Nephron progenitor cell (in vitro differentiated cells): ENCODE measurements around the gene LDLRAD4.
A peak's percentile ranks its signal among the peaks of the same experiment; 100 is the strongest.

ENCODE experiments used
- DNase-seq: peaks from one replicate; pipeline ENCODE4 v3.0.0; 2021
- H3K27ac Mint-ChIP-seq: 2 replicates; pipeline ENCODE4 v1.8.0; 2021; ENCODE audit warnings: mild to moderate bottlenecking, moderate library complexity, mixed read lengths
- H3K27me3 Mint-ChIP-seq: 2 replicates; pipeline ENCODE4 v1.8.0; 2021; ENCODE audit warnings: mild to moderate bottlenecking, low read depth, mixed read lengths; ENCODE audit not compliant: poor library complexity
- H3K36me3 Mint-ChIP-seq: 2 replicates; pipeline ENCODE4 v1.8.0; 2021; ENCODE audit warnings: low read depth, mixed read lengths
- H3K4me1 Mint-ChIP-seq: 2 replicates; pipeline ENCODE4 v1.8.0; 2021; ENCODE audit warnings: mixed read lengths
- H3K4me3 Mint-ChIP-seq: 2 replicates; pipeline ENCODE4 v1.8.0; 2021; ENCODE audit warnings: mild to moderate bottlenecking, moderate library complexity, mixed read lengths
- H3K9me3 Mint-ChIP-seq: 2 replicates; pipeline ENCODE4 v1.8.0; 2021; ENCODE audit warnings: mild to moderate bottlenecking, moderate library complexity, mixed read lengths
- TF ChIP-seq, protein P1 (sequence below): fragments of 200-600 bp; sonication (generic); IDR thresholded peaks from 2 replicates; pipeline ENCODE4 v1.5.0; 2021; ENCODE audit warnings: antibody characterized with exemption

Gene LDLRAD4

DNA sequence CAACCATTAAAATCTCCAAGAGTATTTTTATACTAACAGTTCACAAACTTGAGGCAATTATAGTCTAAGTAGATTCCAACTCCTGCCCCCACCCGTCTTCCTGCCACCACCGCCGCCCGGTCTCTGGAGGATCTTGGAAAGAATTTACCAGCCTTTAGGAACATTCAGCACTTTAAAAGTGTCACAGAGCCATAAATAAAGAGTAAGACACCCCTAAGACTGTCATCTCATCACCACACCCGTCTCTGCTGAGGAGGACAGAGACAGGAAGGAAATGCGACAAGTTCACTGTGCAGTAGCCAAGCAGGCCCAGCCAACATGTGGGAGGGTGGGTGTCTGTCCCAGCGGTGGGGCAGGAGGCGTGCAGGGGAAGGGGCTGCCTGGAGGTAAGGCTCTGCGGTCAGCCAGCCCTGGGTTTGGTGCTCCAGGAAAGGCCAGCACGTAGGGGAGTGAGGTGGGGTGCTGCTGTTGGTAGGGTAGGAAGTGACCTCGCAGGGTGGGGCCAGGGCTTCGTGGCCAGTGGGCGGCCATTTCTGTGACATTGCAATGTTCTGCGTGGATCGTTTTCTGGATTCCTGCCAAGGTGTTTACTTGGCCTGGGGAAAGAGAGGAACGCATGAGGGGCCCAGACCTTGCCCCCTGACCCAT lies 396.2 kb downstream of the LDLRAD4 start:
- TF ChIP-seq, protein P1, sequence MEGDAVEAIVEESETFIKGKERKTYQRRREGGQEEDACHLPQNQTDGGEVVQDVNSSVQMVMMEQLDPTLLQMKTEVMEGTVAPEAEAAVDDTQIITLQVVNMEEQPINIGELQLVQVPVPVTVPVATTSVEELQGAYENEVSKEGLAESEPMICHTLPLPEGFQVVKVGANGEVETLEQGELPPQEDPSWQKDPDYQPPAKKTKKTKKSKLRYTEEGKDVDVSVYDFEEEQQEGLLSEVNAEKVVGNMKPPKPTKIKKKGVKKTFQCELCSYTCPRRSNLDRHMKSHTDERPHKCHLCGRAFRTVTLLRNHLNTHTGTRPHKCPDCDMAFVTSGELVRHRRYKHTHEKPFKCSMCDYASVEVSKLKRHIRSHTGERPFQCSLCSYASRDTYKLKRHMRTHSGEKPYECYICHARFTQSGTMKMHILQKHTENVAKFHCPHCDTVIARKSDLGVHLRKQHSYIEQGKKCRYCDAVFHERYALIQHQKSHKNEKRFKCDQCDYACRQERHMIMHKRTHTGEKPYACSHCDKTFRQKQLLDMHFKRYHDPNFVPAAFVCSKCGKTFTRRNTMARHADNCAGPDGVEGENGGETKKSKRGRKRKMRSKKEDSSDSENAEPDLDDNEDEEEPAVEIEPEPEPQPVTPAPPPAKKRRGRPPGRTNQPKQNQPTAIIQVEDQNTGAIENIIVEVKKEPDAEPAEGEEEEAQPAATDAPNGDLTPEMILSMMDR: no peak
- Mint-ChIP-seq H3K36me3 (no peaks in the 10 kb centered on the region), H3K4me1 (peaks cover 51% of the 10 kb centered on the region), H3K27ac (peak overlapping the region; percentile 88), H3K4me3 (no peak overlapping the region), H3K9me3 (no peaks in the 10 kb centered on the region), H3K27me3 (peaks cover 40% of the 10 kb centered on the region)
- no peak for DNase-seq

DNA sequence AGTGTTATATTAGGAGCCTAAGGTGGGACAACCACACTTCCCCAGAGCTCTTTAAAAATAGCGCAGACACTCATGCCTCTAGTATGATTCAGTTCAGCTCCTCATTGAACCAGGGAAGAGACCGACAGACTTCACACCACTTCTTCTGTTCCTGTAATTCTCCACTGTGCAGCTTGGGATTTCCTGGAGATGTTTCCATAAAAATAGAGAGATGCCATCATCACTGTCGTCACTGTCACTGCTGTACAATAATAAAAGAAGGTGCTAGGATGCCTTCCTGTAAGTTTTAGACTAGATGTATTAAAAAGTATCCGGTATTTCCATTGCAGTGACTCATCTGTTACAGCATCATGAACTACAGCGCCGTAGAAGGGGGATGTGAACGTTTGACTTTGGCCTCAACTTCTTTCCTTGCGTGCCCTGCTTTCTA lies 396.9 kb downstream of the LDLRAD4 start:
- H3K27ac Mint-ChIP-seq: no peak overlapping the region
- H3K4me1 Mint-ChIP-seq: peaks cover 57% of the 10 kb centered on the region
- H3K27me3 Mint-ChIP-seq: peaks cover 37% of the 10 kb centered on the region
- H3K36me3 Mint-ChIP-seq: no peaks in the 10 kb centered on the region
- no peaks in the 10 kb centered on the region for H3K9me3 Mint-ChIP-seq
- no peak for DNase-seq
- H3K4me3 Mint-ChIP-seq: no peak overlapping the region
- TF ChIP-seq, protein P1: no peak

DNA sequence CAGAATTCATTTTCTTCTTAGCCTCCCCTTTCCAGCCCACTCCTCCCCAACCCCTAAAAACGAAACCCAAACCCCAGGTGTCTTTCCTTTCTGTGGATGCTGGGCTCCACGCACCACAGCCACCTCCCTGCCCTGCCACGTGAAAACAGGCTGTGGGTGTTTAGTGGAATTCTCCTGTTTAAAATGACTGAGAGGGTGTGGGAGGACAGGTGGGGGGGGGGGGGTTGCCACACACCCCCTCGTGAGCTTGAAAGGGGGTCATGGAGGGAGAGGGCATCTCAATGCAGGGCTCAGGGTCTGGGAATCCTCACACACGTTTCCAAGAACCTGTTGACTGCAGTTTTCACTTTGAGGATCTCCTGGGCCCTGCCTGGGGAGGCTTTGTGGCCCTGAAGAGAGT lies 397.5 kb downstream of the LDLRAD4 start:
- Mint-ChIP-seq H3K9me3 (no peaks in the 10 kb centered on the region), H3K27ac (no peak overlapping the region), H3K36me3 (no peaks in the 10 kb centered on the region), H3K4me1 (peaks cover 57% of the 10 kb centered on the region), H3K27me3 (peaks cover 31% of the 10 kb centered on the region), H3K4me3 (no peak overlapping the region)
- DNase-seq: no peak
- TF ChIP-seq, protein P1: no peak

DNA sequence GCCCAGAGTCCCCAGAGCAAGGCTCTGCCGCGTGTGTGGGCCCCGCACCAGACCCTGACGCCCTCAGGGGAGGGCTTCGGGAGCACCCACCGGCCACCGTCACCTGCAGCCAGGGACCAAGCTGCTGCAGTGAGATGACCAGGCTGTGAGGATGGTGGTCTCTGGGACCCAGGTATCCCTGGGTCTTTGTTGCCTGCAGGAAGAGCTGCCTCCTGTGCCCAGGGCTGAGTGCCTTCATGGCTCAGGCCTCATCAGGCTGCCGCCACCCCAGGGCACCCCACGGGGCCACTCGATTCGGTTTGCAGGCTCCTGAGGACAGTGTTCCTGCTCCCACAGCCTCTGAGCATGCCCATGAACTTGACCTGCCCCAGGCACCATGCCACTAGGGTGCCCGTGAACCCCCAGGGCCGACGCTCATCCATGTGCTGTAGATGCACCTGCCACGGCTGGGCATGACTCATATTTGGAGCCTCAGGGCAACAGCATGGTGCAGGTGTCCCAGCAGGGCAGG lies 398.0 kb downstream of the LDLRAD4 start:
- Mint-ChIP-seq H3K4me1 (peaks cover 51% of the 10 kb centered on the region), H3K27me3 (peaks cover 27% of the 10 kb centered on the region), H3K27ac (no peak overlapping the region), H3K9me3 (no peaks in the 10 kb centered on the region), H3K4me3 (no peak overlapping the region), H3K36me3 (no peaks in the 10 kb centered on the region)
- TF ChIP-seq, protein P1: no peak
- no peak for DNase-seq

DNA sequence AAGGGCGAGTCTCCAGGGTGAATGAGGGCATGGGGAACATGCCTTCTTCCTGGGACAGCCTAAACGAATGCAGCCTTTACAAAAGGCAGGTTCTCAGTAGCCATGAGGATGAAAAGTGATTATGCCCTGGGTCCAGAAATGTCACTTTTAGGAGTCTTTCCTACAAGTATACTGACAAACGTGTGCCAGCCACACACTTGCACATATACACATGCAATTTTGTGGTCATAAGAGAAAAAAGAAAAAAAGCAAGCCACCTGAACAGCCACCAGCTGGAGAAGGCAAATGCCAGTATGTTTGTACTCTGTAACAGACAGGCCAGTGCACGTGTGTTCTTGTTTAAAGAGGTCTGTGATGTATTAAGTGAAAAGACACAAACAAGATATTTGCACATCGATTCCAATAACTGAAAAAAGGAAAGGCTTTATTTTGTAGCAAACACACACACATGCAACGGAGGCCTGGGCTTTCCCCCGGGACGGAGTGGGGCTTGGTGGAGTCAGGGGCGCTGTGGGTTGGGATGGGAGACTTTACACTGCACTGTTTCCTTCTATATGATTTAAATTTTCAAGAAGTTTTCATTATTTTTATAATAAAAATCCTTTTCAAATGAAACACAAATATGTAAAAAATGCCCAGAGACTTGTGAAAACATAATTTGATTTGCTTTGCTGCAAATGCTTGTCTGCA lies 399.4 kb downstream of the LDLRAD4 start:
- Mint-ChIP-seq H3K4me3 (no peak overlapping the region), H3K36me3 (no peaks in the 10 kb centered on the region), H3K27me3 (peaks cover 22% of the 10 kb centered on the region), H3K9me3 (no peaks in the 10 kb centered on the region), H3K4me1 (peaks cover 38% of the 10 kb centered on the region), H3K27ac (no peak overlapping the region)
- no peak for DNase-seq
- TF ChIP-seq, protein P1: no peak
